Heart right ventricle (tissue), 16 donors: ENCODE results near the gene ZNF610. TPM values are rescaled to one million over a fixed set of nuclear protein-coding genes. Genes with fewer than 3 reads are reported as not detected.
"Not testable (repeated sequence)": the region's sequence is repeated elsewhere in the genome, so short reads cannot be mapped to it uniquely, and the experiment has no call there.

Source experiments
- ATAC-seq, 8 donors: fragments of 200-7000 bp; cut with Tn5 transposase; one replicate each; pipeline ENCODE4 v1.9.1; 2020; ENCODE audit warnings: mild to moderate bottlenecking in 8 of 8, moderate library complexity in 8 of 8, moderate number of reproducible peaks in 1 of 8
- DNase-seq, 2 donors: peaks; one replicate each; pipeline ENCODE4 v3.0.0-alpha.2; 2020
- H3K27ac ChIP-seq, 10 donors: fragments of 200-600 bp; sonication (generic) in 2 of 10; one replicate each; pipeline versions ENCODE4 v1.5.0 to v1.8.0; 2020 to 2022; ENCODE audit warnings: mild to moderate bottlenecking in 3 of 10
- H3K27me3 ChIP-seq, 7 donors: fragments of 200-600 bp; one replicate each; pipeline ENCODE4 v1.8.0; 2021 to 2022; ENCODE audit warnings: mild to moderate bottlenecking in 2 of 7
- H3K36me3 ChIP-seq, 9 donors: fragments of 200-600 bp; sonication (generic) in 1 of 9; one replicate each; pipeline versions ENCODE4 v1.5.0 to v1.8.0; 2020 to 2022; ENCODE audit warnings: mild to moderate bottlenecking in 2 of 9
- H3K4me1 ChIP-seq, 9 donors: fragments of 200-600 bp; sonication (generic) in 1 of 9; one replicate each; pipeline versions ENCODE4 v1.5.0 to v1.8.0; 2020 to 2022; ENCODE audit warnings: mild to moderate bottlenecking in 4 of 9
- H3K4me3 ChIP-seq, 10 donors: fragments of 200-600 bp; sonication (generic) in 2 of 10; one replicate each; pipeline versions ENCODE4 v1.5.0 to v1.8.0; 2020 to 2022; ENCODE audit warnings: mild to moderate bottlenecking in 7 of 10, moderate library complexity in 2 of 10
- H3K9me3 ChIP-seq, 11 donors: fragments of 200-600 bp in 10 of 11; sonication (generic) in 2 of 11; one replicate each; pipeline versions ENCODE4 v1.5.0 to v1.8.0; 2013 to 2022; ENCODE audit warnings: mild to moderate bottlenecking in 2 of 11, control low read depth in 1 of 11, moderate library complexity in 1 of 11
- WGBS, 2 donors: extraction: QIAGEN DNeasy Blood & Tissue Kit; methylation state at CpG; one replicate each; pipeline ENCODE4 v1.1.7; 2013; ENCODE audit warnings: inconsistent platforms in 1 of 2; 5-methylcytosine and 5-hydroxymethylcytosine counted together
- intact Hi-C, 10 donors: fragments of 100-400 bp; cut with DNase I; formaldehyde crosslinking; loops; one replicate each; pipeline versions ENCODE4 v1.11.1 to v1.14.2; 2022
- long read RNA-seq, 3 donors: library from polyadenylated mRNA; unstranded; transcript quantifications; one replicate each; pipeline ENCODE4 v2.0.0, GENCODE V29; 2020 to 2021
- polyA plus RNA-seq, 2 donors: library from polyadenylated mRNA; stranded (reverse); fragments of 200-250 nt; gene quantifications; one replicate each; pipeline ENCODE4 v1.2.3, GENCODE V29; 2013
- total RNA-seq, 10 donors: library from RNA; stranded (reverse); fragmentation: NEBNext Ultra II Directional in 3 of 10; extraction: Animal tissue kit (Norgen Biotek cat#: 25700) in 3 of 10; gene quantifications; one replicate each; pipeline versions ENCODE4 v1.2.1 to v1.2.4, GENCODE V29; 2021 to 2023
- TF ChIP-seq, protein P1 (sequence below), 9 donors: fragments of 200-600 bp; sonication (generic) in 2 of 9; IDR thresholded peaks; one replicate each; pipeline versions ENCODE4 v1.5.0 to v1.8.0; 2021 to 2022; ENCODE audit warnings: antibody characterized with exemption in 9 of 9, mild to moderate bottlenecking in 5 of 9, moderate library complexity in 1 of 9
- donor health status: Arrhythmogenic right ventricular cardiomyopathy.
- donor health status: ischemic (EF 13 %, LVEDD 7.1; RV severe dilation, severe dysfunction).
- donor health status: healthy with polysubstance abuse.
- donor health status: DM: no; HTN: yes; CAD: no.
- donor health status: DM: no; HTN: no; CAD: no.
- donor health status: ischemic (EF 25% LVEDD 6.9; RV normal size, moderate dysfunction).
- donor health status: ischemic (EF 25% LVEDD 5.7; RV mildly dilated, moderate dysfunction).
- donor health status: healthy.
- donor health status: DM: yes; HTN: yes; CAD: no.
- donor health status: Ischemic cardiomyopathy.
- donor health status: ischemic (EF 35%, LVEDD 5.7; RV mildly dilated, moderate dysfunction).
- donor health status: nonischemic (EF 11% LVEDD 7.7; RV severe dilation, severe dysfunction).
- donor health status: DM: yes; HTN: yes; CAD: no.
- donor health status: PGD.
- donor health status: ischemic (EF 29% LVEDD 5.4; RV normal size, mild dysfunction).
- donor health status: nonischemic (EF 23%, LVEDD 6.1; RV moderate dilation, normal function).

The ZNF610 gene
- 1 to 10 TPM; 2.1 to 6.8 (median 4.7) TPM for total RNA-seq
- polyA plus RNA-seq, result 1 to 10 TPM; 1.1 to 2.9 TPM
- long read RNA-seq, donor 1, partial matches to known transcripts, result 0 of 4 reads
- long read RNA-seq, donor 1, other reads (novel, unspliced or antisense), result 0 of 4 reads
- long read RNA-seq, donor 2, partial matches to known transcripts, result 0 of 2 reads
- long read RNA-seq, donor 2, other reads (novel, unspliced or antisense), result 0 of 2 reads
- long read RNA-seq, donor 3, partial matches to known transcripts, result 0 of 2 reads
- long read RNA-seq, donor 3, other reads (novel, unspliced or antisense), result 0 of 2 reads

DNA sequence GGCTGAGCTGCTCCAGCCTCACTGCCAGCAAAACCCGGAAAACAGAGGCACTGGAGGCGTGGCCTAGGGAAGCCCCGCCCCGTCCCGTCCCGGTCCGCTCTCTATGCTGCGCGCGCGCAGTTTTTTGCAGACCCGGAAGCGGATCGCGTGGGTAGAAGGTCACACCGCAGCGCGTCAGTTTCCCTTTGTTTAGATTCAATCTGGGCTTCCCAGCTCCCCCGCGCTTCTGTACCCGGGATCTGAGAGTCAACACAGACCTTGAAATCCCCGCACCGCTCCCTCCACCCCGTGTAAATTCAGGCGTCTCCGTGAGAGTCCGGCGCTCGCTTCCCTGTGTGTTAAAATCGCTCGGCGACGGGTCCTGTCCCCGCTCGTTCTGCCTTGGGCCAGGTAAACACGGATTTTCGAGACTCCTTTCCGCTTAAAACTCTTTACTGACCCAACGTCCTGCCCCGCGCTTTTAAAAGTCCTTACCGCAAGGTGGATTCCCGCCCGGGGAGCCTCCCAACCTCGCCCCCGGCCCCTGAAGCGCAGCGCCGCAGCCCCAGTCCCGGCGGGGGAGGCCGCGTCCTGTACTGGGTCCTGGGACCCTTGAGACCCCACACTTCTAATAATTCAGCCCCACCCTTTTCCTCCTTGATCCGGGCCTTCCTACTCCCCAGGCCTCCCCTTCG is at the start of gene ZNF610:
Gene ZNF610, plus strand, starts transcription at position 127 of the 674 bp plus-strand sequence. CDS start 12,930 bp downstream, outside the sequence.
- TF ChIP-seq, protein P1, sequence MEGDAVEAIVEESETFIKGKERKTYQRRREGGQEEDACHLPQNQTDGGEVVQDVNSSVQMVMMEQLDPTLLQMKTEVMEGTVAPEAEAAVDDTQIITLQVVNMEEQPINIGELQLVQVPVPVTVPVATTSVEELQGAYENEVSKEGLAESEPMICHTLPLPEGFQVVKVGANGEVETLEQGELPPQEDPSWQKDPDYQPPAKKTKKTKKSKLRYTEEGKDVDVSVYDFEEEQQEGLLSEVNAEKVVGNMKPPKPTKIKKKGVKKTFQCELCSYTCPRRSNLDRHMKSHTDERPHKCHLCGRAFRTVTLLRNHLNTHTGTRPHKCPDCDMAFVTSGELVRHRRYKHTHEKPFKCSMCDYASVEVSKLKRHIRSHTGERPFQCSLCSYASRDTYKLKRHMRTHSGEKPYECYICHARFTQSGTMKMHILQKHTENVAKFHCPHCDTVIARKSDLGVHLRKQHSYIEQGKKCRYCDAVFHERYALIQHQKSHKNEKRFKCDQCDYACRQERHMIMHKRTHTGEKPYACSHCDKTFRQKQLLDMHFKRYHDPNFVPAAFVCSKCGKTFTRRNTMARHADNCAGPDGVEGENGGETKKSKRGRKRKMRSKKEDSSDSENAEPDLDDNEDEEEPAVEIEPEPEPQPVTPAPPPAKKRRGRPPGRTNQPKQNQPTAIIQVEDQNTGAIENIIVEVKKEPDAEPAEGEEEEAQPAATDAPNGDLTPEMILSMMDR (IDR thresholded peaks at IDR 0.05), result no peak
- Histone ChIP-seq H3K27me3 (no peaks in the 10 kb centered on the region), H3K36me3 (peaks cover 0 to 11% (median 0%) of the 10 kb centered on the region in 9 donors), H3K4me3 (peak within 1 kb of the TSS; percentile 61 to 99 (median 78)), H3K9me3 (peaks cover 0 to 60% (median 26%) of the 10 kb centered on the region in 11 donors), H3K4me1 (peaks cover 0 to 16% (median 0%) of the 10 kb centered on the region in 9 donors), H3K27ac (peak within 1 kb of the TSS; percentile 43 to 92 (median 86))
- DNase-seq (peak; percentile 92 to 94), ATAC-seq (peak; percentile 99 to 100 (median 100))
- intact Hi-C loops, result loop anchor here in 3 of 10 donors (5.0 kb wide), 1 partner anchor 39 kb away; the partner anchor contains the start of gene ZNF480 (in 3 of the 3)
- 0 to 1% methylated on average over 55 of the region's 55 CpGs for WGBS, 2 donors

DNA sequence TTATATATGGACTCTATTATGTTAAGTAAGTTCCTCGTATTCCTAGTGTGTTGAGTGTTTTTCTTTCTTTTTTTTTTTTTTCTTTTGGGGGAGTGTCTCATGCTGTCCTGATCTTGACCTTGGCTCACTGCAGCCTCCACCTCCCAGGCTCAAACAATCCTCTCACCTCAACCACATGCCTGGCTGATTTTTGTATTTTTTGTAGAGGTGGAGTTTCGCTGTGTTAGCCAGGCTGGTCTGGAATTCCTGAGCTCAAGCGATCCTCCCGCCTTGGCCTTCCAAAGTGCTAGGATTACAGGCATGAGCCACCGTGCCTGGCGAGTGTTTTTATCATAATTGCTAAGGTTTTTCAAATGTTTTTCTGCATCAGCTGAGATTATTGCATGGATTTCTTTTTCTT is 49.8 kb upstream of the ZNF610 start:
- intact Hi-C loops, result no loop called here
- Histone ChIP-seq H3K4me1 (no peaks in the 10 kb centered on the region), H3K9me3 (peaks cover 0 to 63% (median 0%) of the 10 kb centered on the region in 11 donors), H3K27ac (no peak overlapping the region), H3K36me3 (peaks cover 0 to 99% (median 77%) of the 10 kb centered on the region in 9 donors), H3K4me3 (no peak overlapping the region), H3K27me3 (no peaks in the 10 kb centered on the region)
- no peak for DNase-seq
- TF ChIP-seq, protein P1 (IDR thresholded peaks at IDR 0.05), result no peak
- no peak for ATAC-seq
- whole genome bisulfite sequencing, 2 donors, result 86 to 95% methylated on average over 6 of the region's 6 CpGs

DNA sequence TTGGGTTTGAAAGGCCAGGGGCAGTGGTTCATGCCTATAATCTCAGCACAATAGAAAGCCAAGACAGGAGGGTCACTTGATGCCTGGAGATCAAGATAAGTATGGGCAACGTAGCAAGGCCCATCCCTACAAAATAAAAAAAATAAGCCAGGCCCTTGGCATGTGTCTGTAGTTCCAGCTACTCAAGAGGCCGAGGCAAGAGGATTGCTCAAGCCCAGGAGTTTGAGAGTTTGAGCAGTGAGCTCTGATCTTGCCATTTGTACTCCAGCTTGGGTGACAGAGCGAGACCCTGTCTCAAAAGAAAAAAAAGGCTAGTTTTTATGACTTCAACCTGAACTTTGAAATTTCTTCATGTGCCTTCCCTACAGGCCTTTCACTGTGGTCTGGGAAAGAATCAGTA is 44.3 kb upstream of the ZNF610 start:
- intact Hi-C loops, result no loop called here
- no peak overlapping the region for H3K27ac ChIP-seq
- 88 to 89% methylated on average over 3 of the region's 3 CpGs for WGBS, 2 donors
- H3K9me3 ChIP-seq, result peaks cover 0 to 76% (median 0%) of the 10 kb centered on the region in 11 donors
- ATAC-seq, result no peak
- H3K4me3 ChIP-seq, result no peak overlapping the region
- H3K36me3 ChIP-seq, result peaks cover 0 to 65% (median 39%) of the 10 kb centered on the region in 9 donors
- TF ChIP-seq, protein P1 (IDR thresholded peaks at IDR 0.05), result no peak
- no peak for DNase-seq
- H3K27me3 ChIP-seq, result no peaks in the 10 kb centered on the region
- peaks cover 0 to 11% (median 6%) of the 10 kb centered on the region in 9 donors for H3K4me1 ChIP-seq

DNA sequence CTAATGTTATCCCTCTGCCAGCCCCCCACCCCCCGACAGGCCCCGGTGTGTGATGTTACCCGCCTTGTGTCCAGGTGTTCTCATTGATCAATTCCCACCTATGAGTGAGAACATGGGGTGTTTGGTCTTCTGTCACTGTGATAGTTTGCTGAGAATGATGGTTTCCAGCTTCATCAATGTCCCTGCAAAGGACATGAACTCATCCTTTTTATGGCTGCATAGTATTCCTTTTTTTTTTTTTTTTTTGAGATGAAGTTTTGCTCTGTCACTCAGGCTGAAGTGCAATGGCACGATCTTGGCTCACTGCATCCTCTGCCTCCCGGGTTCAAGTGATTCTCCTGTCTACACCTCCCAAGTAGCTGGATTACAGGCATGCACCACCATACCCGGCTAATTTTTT is 43.1 kb upstream of the ZNF610 start:
- H3K27ac ChIP-seq, intact Hi-C loops, H3K4me3 ChIP-seq, DNase-seq, H3K27me3 ChIP-seq, ATAC-seq: not testable (repeated sequence)
- Histone ChIP-seq H3K36me3 (peaks cover 0 to 54% (median 33%) of the 10 kb centered on the region in 9 donors), H3K9me3 (peaks cover 0 to 65% (median 0%) of the 10 kb centered on the region in 11 donors), H3K4me1 (peaks cover 0 to 17% (median 10%) of the 10 kb centered on the region in 9 donors)
- 96 to 99% methylated on average over 6 of the region's 6 CpGs for WGBS, 2 donors
